Activated CD8-positive, alpha-beta memory T cell treated with anti-CD3 and anti-CD28 coated beads for 36 hours (primary cell): Measurements from ENCODE around the gene TTF1. TPM values are rescaled to one million over a fixed set of nuclear protein-coding genes. Genes with fewer than 3 reads are reported as not detected.

Source experiments
- CTCF ChIA-PET: fragments of 350-600 bp; sonication (Branson Sonifier 250); formaldehyde crosslinking; loops from one replicate; lab custom pipeline; 2021; ENCODE audit warnings: antibody characterized with exemption; lab: Charles Lee
- POLR2A ChIA-PET: fragments of 350-600 bp; sonication (Branson Sonifier 250); formaldehyde crosslinking; loops from one replicate; lab custom pipeline; 2021; ENCODE audit warnings: antibody characterized with exemption; lab: Charles Lee
- total RNA-seq, 2 experiments: library from RNA; stranded (reverse); gene quantifications; one replicate each; pipeline ENCODE4 v1.2.3, GENCODE V29; 2021

The TTF1 gene, protein sequence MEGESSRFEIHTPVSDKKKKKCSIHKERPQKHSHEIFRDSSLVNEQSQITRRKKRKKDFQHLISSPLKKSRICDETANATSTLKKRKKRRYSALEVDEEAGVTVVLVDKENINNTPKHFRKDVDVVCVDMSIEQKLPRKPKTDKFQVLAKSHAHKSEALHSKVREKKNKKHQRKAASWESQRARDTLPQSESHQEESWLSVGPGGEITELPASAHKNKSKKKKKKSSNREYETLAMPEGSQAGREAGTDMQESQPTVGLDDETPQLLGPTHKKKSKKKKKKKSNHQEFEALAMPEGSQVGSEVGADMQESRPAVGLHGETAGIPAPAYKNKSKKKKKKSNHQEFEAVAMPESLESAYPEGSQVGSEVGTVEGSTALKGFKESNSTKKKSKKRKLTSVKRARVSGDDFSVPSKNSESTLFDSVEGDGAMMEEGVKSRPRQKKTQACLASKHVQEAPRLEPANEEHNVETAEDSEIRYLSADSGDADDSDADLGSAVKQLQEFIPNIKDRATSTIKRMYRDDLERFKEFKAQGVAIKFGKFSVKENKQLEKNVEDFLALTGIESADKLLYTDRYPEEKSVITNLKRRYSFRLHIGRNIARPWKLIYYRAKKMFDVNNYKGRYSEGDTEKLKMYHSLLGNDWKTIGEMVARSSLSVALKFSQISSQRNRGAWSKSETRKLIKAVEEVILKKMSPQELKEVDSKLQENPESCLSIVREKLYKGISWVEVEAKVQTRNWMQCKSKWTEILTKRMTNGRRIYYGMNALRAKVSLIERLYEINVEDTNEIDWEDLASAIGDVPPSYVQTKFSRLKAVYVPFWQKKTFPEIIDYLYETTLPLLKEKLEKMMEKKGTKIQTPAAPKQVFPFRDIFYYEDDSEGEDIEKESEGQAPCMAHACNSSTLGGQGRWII
- 10 to 100 TPM; 30.8 to 30.9 TPM for total RNA-seq

DNA sequence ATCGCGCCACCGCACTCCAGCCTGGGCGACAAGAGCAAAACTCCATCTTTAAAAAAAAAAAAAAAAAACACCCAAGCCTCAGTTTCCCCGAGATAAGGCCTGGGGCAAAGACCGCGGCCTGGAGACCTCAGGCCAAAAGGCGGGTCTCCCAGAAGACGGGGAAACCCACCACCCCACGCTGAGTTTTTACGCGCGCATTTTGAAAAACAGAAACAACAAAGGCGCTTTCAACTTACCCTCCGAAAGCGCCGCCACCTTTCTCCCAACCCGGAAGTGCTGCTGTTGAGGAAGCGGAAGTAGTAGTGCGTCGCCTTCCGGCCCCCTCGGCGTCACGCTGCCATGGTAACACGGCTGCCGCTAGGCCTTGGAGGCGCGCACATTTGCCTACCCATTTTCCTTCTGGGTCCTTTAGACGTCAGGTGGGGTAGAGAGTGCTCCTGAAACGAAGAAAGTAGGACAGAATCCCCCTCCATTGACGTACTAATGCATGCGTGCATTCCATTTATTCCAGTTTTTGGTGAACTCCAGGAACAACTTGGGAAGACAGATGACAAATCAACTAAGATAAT lies at the start of gene TTF1:
Gene TTF1 (minus strand): TSS at position 287 of the 569 bp plus-strand sequence. CDS start 4,019 bp downstream, outside the sequence.
- POLR2A ChIA-PET: interaction anchor here (0.7 kb wide), 2 partner anchors 34 to 51 kb away, joined by 4 to 5 read pairs; no protein-coding TSS in a partner anchor
- CTCF ChIA-PET: interaction anchor here (0.7 kb wide), 1 partner anchor 10 kb away, joined by 3 read pairs; no protein-coding TSS in a partner anchor

DNA sequence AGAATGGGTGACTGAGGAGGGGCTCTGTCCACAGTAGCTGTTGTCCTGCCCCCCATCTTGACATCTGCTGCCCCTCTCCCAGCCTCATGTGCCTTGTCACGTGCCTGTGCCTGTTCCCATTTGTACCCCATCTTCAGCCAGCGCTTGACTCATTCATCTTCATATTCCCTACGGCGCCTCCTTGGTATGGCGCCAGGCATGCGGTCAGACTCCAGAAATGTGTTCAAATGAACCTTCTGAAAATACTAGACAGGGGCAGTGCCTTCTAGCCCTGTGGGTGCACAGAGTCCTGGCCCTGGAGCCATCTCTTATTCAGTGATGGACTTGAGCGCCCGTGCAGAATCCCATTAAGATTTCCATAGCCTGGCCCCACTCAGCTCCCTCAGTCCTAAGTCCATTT lies 49.6 kb upstream of the TTF1 start:
- POLR2A ChIA-PET: no interaction called here

DNA sequence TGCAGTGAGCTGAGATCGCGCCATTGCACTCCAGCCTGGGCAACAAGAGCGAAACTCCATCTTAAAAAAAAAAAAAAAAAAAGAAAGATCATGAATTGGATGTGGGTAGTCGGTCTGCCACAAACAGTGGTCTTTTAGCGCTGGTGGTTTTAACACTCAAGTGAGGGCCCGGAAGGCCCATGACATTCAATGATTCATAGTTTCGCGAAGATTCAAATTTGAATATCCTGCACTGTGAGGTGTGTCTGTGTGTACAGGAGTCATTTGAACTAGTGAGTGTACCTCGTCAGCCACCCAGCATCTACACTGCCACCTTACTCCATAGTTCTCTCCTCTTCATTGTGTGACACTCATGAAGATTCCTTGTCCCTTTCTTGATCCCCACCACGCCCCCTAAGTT lies 44.6 kb upstream of the TTF1 start:
- ChIA-PET POLR2A (interaction anchor here (0.6 kb wide), 1 partner anchor 496 kb away, joined by 13 read pairs; no protein-coding TSS in a partner anchor), CTCF (no interaction called here)

More for the DNA sequence above, 49.6 kb upstream of the TTF1 start:
- CTCF ChIA-PET: no interaction called here

DNA sequence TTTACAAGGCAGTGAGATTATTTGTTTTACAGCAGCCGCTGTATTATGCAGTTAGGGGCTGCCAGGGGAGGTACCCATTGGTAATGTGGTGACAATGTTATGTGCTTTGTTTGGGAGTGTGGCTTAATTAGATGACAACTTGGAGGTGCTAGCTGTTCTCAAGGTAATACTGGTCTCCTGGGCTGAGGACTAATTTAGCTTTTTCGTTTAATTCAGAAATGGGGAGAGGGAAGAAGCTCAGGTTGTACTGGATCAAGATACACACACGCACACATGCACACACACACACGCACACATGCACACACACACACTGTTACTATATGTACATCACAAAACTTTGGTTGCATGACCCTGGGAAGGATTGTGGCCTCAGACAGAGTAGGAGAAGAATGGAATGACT lies 41.3 kb upstream of the TTF1 start:
- ChIA-PET POLR2A (no interaction called here), CTCF (no interaction called here)

- ChIA-PET CTCF (no interaction called here), POLR2A (no interaction called here)
Observed at GRCh38 chr9:132447346-132447745, 40.7 kb upstream of the TTF1 start.

DNA sequence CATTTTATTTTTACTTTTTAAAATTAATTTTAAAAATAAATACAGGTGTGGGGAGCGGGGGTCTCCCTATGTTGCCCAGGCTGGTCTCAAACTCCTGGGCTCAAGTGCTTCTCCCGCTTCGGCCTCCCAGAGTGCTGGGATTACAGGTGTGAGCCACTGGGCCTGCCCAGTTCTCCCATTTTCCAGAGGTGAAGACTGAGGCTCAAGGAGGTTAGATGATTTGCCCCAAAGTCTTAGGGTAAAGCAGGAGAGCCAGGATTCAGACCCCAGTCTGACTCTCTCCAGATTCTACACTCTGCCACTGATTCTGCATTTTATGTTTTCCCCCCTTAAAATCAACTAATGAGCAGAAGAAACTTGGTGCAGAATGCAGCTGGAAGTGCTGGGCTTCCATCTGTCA lies 40.2 kb upstream of the TTF1 start:
- ChIA-PET CTCF (no interaction called here), POLR2A (no interaction called here)

- ChIA-PET POLR2A (no interaction called here), CTCF (interaction anchor here (0.6 to 1.8 kb wide), 2 partner anchors 10 to 343 kb away, joined by 3 to 4 read pairs; no protein-coding TSS in a partner anchor)
Observed at GRCh38 chr9:132443951-132444607, 37.4 kb upstream of the TTF1 start.

GRCh38 chr9:132441404-132441803 lies 34.8 kb upstream of the TTF1 start:
- CTCF ChIA-PET: no interaction called here
- POLR2A ChIA-PET: no interaction called here

- POLR2A ChIA-PET: no interaction called here
- CTCF ChIA-PET: no interaction called here
Observed at GRCh38 chr9:132440735-132441134, 34.1 kb upstream of the TTF1 start.

GRCh38 chr9:132439153-132439552 lies 32.5 kb upstream of the TTF1 start:
- ChIA-PET CTCF (interaction anchor here (0.7 kb wide), 1 partner anchor 579 kb away, joined by 3 read pairs; no protein-coding TSS in a partner anchor), POLR2A (no interaction called here)

GRCh38 chr9:132434881-132435280 lies 28.2 kb upstream of the TTF1 start:
- POLR2A ChIA-PET: no interaction called here
- CTCF ChIA-PET: no interaction called here

DNA sequence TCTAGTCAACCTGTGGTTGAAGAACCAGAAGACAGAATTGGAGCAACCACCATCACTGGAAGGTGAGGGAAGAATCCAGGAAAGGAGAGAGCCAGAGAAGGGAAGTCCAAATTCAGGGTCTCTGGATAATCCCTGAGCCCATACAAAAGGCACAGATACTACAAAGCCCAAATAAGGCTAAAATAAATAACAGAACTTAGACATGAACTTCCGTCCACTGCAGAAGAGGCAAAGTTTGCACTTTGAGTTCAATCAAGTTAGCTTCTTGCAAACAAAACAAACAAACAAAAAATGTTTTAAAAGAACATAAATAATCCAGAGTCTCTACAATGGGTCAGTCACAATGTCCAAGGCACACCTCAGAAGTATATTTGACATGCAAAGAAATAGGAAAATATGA lies 24.4 kb upstream of the TTF1 start:
- CTCF ChIA-PET: no interaction called here
- POLR2A ChIA-PET: no interaction called here

GRCh38 chr9:132426639-132427414 lies 20.2 kb upstream of the TTF1 start:
- ChIA-PET CTCF (no interaction called here), POLR2A (no interaction called here)

GRCh38 chr9:132425675-132426062 lies 19.0 kb upstream of the TTF1 start:
- POLR2A ChIA-PET: no interaction called here
- CTCF ChIA-PET: no interaction called here

DNA sequence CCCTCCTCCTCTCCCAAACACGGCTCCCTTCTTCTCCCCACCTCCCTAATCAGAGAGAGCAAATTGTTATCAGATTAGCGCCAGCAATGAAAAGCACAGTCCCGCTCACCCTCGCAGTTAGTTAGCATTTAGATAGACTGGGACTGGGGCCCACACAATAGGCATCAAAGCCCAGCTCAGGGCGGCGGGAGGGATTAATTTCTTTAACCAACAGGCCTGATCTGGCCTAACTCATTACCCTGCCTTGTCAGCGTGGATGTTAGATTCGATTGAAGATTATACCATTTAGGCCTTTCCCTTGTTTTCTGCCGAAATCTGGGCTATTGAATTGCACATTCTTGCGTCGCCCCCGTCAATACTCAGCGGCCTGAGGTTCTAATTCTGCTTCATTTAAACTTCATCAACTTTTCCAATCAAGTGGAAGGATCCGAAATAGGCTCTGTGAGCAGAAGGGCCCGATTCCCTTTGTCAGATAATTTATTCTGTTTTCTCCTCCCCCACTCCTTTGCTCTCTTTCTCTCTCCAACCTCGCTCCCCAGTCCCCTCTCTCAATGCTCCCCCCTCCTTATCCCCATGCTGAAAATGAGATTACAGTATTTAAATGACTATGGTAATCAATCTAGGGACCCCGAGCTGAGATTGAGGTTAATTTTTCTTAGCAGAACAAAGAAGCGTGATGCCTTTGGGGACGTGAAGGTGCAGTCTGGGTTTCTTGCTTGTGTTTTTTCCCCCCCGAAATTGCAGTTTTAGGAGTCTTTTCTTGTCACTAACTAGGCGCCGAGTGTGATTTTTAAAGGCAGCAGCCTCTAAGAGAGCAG lies 18.4 kb upstream of the TTF1 start:
- CTCF ChIA-PET: no interaction called here
- POLR2A ChIA-PET: no interaction called here

GRCh38 chr9:132423503-132423902 lies 16.9 kb upstream of the TTF1 start:
- CTCF ChIA-PET: interaction anchor here (0.8 to 1.0 kb wide), 2 partner anchors 9 to 12 kb away, joined by 3 read pairs; no protein-coding TSS in a partner anchor
- POLR2A ChIA-PET: no interaction called here

DNA sequence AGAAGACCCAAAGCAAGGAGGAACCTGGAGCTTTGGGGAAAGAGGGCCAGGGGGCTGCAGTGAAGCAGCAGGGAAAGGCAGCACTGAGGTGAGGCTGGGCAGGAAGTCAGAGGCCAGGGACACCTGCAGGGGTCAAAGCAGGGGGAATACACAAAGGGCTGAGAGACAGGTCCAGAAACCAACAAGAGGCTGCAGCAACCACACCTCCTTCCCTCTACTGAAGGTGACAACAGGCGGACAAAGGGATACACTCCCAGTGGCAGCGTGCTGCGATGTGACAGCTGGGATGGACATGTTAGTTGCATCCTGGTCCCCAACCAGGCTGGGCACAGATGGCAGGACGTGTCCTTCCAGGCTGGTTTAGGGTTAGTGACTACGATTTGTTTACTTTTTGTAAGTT lies 15.9 kb upstream of the TTF1 start:
- ChIA-PET CTCF (interaction anchor here (1.0 kb wide), 1 partner anchor 8 kb away, joined by 3 read pairs; no protein-coding TSS in a partner anchor), POLR2A (no interaction called here)
